ENCODE data around the gene VAV2. TPM values are rescaled to one million over a fixed set of nuclear protein-coding genes. Genes with fewer than 3 reads are reported as not detected.

VAV2 gene
- total RNA-seq, 1 donor from 2014 or later = 47.0 TPM

GRCh38 chr9:133726401-133727276 is 265.5 kb downstream of the VAV2 start:
- H3K27me3 Mint-ChIP-seq (ENCODE audit: low read depth) = peaks cover 3% of the 10 kb centered on the region
- no peak overlapping the region for H3K27ac Mint-ChIP-seq (ENCODE audit: unreplicated experiment)
- peak; percentile 78 for TF ChIP-seq CTCF (conservative IDR thresholded peaks at IDR 0.05)
- no peaks in the 10 kb centered on the region for H3K36me3 Mint-ChIP-seq (ENCODE audit: low read depth)
- H3K4me1 Mint-ChIP-seq = peaks cover under 1% of the 10 kb centered on the region
- peaks cover 6% of the 10 kb centered on the region for H3K9me3 Mint-ChIP-seq
- H3K4me3 Mint-ChIP-seq = no peak overlapping the region
- peak; percentile 57 for DNase-seq (ENCODE audit: low read depth, low spot score)

- DNase-seq (ENCODE audit: low read depth, low spot score) = no peak
- Mint-ChIP-seq H3K4me1 (peaks cover 4% of the 10 kb centered on the region), H3K9me3 (peaks cover 11% of the 10 kb centered on the region), H3K36me3 (ENCODE audit: low read depth) (no peaks in the 10 kb centered on the region), H3K27ac (ENCODE audit: unreplicated experiment) (no peak overlapping the region), H3K27me3 (ENCODE audit: low read depth) (peaks cover 3% of the 10 kb centered on the region), H3K4me3 (no peak overlapping the region)
- no peak for TF ChIP-seq CTCF (conservative IDR thresholded peaks at IDR 0.05)
These were observed 266.2 kb downstream of the VAV2 start for GRCh38 chr9:133725886-133726285.

- Mint-ChIP-seq H3K4me1 (peaks cover 20% of the 10 kb centered on the region), H3K9me3 (peaks cover 11% of the 10 kb centered on the region), H3K36me3 (ENCODE audit: low read depth) (peaks cover 3% of the 10 kb centered on the region), H3K27me3 (ENCODE audit: low read depth) (no peaks in the 10 kb centered on the region), H3K27ac (ENCODE audit: unreplicated experiment) (no peak overlapping the region), H3K4me3 (no peak overlapping the region)
- TF ChIP-seq CTCF (conservative IDR thresholded peaks at IDR 0.05) = no peak
- no peak for DNase-seq (ENCODE audit: low read depth, low spot score)
These were observed 273.4 kb downstream of the VAV2 start for GRCh38 chr9:133718563-133719315.

- Mint-ChIP-seq H3K27me3 (ENCODE audit: low read depth) (no peaks in the 10 kb centered on the region), H3K4me1 (peaks cover 20% of the 10 kb centered on the region), H3K27ac (ENCODE audit: unreplicated experiment) (no peak overlapping the region), H3K4me3 (no peak overlapping the region), H3K36me3 (ENCODE audit: low read depth) (peaks cover 3% of the 10 kb centered on the region), H3K9me3 (peaks cover 10% of the 10 kb centered on the region)
- no peak for DNase-seq (ENCODE audit: low read depth, low spot score)
- no peak for TF ChIP-seq CTCF (conservative IDR thresholded peaks at IDR 0.05)
These were observed 274.8 kb downstream of the VAV2 start for GRCh38 chr9:133717113-133718031.

GRCh38 chr9:133716564-133717112 is 275.5 kb downstream of the VAV2 start:
- TF ChIP-seq CTCF (conservative IDR thresholded peaks at IDR 0.05) = no peak
- Mint-ChIP-seq H3K27ac (ENCODE audit: unreplicated experiment) (no peak overlapping the region), H3K4me3 (no peak overlapping the region), H3K36me3 (ENCODE audit: low read depth) (peaks cover 3% of the 10 kb centered on the region), H3K9me3 (peaks cover 10% of the 10 kb centered on the region), H3K27me3 (ENCODE audit: low read depth) (no peaks in the 10 kb centered on the region), H3K4me1 (peaks cover 19% of the 10 kb centered on the region)
- no peak for DNase-seq (ENCODE audit: low read depth, low spot score)
